Measurements from ENCODE around the gene CISD2. TPM values are rescaled to one million over a fixed set of nuclear protein-coding genes. Genes with fewer than 3 reads are reported as not detected.
"Not testable (repeated sequence)": the region's sequence is repeated elsewhere in the genome, so short reads cannot be mapped to it uniquely, and the experiment has no call there.

The CISD2 gene
- total RNA-seq, 4 donors from 2014 or later: 6.7 to 22.2 (median 12.9) TPM

DNA sequence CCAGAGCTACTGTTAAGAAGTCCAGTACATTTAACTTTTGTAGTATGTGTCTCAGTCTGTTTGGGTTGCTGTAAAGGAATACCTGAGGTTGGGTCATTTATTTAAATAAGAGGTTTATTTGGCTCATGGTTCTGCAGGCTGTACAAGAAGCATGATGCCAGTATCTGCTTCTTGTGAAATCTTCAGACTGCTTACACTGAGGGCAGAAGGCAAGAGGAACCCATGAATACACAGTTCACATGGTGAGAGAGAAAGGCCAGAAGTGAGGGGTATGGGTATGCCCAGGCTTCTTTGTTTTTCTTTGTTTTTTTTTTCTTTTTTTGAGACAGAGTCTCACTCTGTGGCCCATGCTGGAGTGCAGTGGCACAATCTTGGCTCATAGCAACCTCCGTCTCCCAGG, 6.0 kb upstream of the CISD2 start:
- Histone ChIP-seq H3K9me3 (peaks cover 0 to 9% (median 0%) of the 10 kb centered on the region in 3 donors), H3K36me3 (no peaks in the 10 kb centered on the region), H3K4me1 (peaks cover 0 to 11% (median 0%) of the 10 kb centered on the region in 3 donors), H3K4me3 (no peak overlapping the region), H3K27ac (no peak overlapping the region), H3K27me3 (no peaks in the 10 kb centered on the region)
- WGBS, 2 donors (ENCODE audit: low coverage in 1 of 2): 100% methylated on average over 1 of the region's 1 CpG; no CpG with 5 or more reads in 1 of the 2 donors
- TF ChIP-seq EP300 (IDR thresholded peaks at IDR 0.05) (no peak), POLR2AphosphoS5 (IDR thresholded peaks at IDR 0.05) (no peak), CTCF (IDR thresholded peaks at IDR 0.05) (no peak), POLR2A (IDR thresholded peaks at IDR 0.05) (no peak)
- ATAC-seq: no peak

DNA sequence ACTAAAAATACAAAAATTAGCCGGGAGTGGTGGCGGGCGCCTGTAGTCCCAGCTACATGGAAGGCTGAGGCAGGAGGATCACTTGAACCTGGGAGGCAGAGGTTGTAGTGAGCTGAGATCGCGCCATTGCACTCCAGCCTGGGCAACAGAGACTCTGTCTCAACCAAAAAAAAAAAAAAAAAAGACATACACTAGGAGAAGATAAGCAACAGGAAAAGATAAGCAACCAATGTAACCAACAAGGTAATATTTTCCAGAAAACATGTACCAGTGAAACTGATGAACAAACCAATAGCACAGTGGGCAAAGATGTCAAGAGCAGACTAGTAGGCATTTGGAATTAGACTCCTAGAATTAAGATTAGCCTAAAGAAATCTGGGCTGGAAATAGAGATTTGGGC, 3.5 kb upstream of the CISD2 start:
- not testable (repeated sequence) for H3K27ac ChIP-seq, H3K9me3 ChIP-seq, H3K27me3 ChIP-seq, H3K4me3 ChIP-seq, H3K36me3 ChIP-seq, ATAC-seq
- 93% methylated on average over 2 of the region's 5 CpGs; no CpG with 5 or more reads in 1 of the 2 donors for WGBS, 2 donors (ENCODE audit: low coverage in 1 of 2)
- peaks cover 0 to 25% (median 6%) of the 10 kb centered on the region in 3 donors for H3K4me1 ChIP-seq

DNA sequence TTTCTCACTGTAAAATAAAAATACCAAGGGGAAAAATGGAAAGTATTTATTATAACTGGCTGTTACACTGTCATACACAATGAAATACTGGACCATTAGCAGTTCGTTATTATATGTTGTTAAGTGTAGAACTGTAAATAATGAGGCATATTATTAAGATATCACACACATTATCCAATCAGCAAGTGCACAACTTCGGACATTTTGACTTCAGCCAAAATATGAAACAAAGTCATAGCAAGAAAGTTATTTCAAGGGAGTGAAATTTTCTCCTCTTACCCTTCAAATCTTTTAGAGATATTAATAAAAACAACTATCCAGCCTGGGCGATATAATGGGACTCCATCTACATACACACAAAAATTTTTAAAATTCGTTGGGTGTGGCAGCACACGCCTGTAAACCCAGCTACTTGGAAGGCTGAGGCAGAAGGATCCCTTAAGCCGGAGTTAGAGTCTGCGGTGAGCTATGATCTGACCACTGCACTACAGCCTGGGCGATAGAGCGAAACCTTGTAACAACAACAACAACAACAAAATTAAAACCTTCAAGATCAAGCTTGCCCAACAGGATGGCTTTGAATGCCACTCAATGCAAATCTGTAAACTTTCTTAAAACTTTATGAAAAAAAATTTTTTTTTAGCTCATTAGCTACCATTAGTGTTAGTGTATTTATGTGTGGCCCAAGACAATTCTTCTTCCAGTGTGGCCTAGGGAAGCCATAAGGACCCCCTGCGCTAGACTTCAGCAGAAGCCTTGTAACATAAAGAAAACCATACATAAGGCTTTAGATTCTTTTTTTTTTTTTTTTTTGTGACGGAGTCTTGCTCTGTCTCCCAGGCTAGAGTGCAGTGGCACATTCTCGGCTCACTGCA, 1.3 kb upstream of the CISD2 start:
- TF ChIP-seq POLR2AphosphoS5 (IDR thresholded peaks at IDR 0.05) (no peak), POLR2A (IDR thresholded peaks at IDR 0.05) (no peak), CTCF (IDR thresholded peaks at IDR 0.05) (no peak), EP300 (IDR thresholded peaks at IDR 0.05) (no peak)
- Histone ChIP-seq H3K27me3 (no peaks in the 10 kb centered on the region), H3K36me3 (no peaks in the 10 kb centered on the region), H3K4me1 (peaks cover 0 to 31% (median 6%) of the 10 kb centered on the region in 3 donors), H3K4me3 (peak overlapping the region; percentile 77 to 84), H3K27ac (peak overlapping the region; percentile 93 to 98 (median 95)), H3K9me3 (no peaks in the 10 kb centered on the region)
- no peak for ATAC-seq
- WGBS, 2 donors (ENCODE audit: low coverage in 1 of 2): 82 to 95% methylated on average over 10 to 12 of the region's 12 CpGs

DNA sequence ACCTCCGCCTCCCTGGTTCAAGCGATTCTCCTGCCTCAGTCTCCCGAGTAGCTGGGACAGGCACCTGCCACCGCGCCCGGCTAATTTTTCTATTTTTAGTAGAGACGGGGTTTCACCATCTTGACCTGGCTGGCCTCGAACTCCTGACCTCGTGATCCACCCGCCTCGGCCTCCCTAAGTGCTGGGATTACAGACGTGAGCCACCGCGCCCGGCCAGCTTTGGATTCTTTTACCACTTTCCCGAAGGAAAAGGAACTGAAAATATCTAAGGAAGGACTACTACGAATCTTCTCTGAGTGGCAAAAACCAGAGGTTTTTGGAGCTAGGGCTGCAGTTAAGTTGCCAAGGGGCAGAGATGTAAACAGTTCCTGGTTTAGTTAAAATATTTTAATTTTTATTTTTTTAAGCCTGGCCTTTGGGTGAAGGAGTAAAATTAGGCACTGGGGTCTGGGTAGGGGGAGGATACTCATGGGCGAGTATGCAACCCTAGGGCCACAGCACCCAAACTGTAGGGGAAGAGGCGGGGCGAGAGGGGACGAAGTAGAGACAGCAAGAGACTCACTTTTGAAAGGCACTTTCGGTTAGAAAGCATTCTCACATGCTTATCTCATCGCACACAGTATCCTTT, 525 bp upstream of the CISD2 start:
- peak overlapping the region; percentile 77 to 84 for H3K4me3 ChIP-seq
- H3K9me3 ChIP-seq: no peaks in the 10 kb centered on the region
- peak; percentile 44 for ATAC-seq
- TF ChIP-seq EP300 (IDR thresholded peaks at IDR 0.05) (no peak), POLR2A (IDR thresholded peaks at IDR 0.05) (no peak), POLR2AphosphoS5 (IDR thresholded peaks at IDR 0.05) (no peak), CTCF (IDR thresholded peaks at IDR 0.05) (no peak)
- peak overlapping the region; percentile 93 to 98 (median 95) for H3K27ac ChIP-seq
- 12 to 29% methylated on average over 9 to 22 of the region's 23 CpGs for WGBS, 2 donors (ENCODE audit: low coverage in 1 of 2)
- no peaks in the 10 kb centered on the region for H3K36me3 ChIP-seq
- no peaks in the 10 kb centered on the region for H3K27me3 ChIP-seq
- H3K4me1 ChIP-seq: peaks cover 0 to 31% (median 6%) of the 10 kb centered on the region in 3 donors

DNA sequence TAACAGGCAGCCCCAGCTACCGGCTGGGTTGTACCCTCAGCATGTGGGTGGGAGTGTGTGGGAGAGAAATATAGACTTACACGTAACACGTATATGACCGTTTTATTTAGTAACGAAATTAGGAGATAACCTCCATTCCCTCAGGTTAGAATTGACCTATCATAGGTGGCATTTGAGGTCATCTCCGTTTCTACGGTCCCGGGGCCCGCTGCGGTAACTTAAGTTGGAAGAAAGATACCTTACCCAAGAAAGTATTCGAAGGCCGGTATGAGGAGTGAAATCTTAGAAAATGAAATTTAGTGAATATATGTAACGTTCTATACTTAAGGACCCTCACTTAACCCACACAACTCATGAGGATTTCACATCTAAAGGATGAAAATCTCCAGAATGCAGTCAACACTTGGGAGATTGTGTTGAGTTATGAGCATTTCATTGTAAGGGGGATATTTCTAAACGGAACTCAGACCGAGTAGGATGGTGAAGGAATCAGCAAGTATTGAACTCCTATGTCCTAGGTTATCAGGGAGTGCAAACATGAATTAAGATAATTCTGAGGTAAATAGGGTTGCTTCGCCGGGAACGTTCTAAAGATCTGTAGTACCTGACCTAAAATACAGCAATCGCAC, 891 bp downstream of the CISD2 start:
- 6 to 7% methylated on average over 18 of the region's 19 CpGs for WGBS, 2 donors (ENCODE audit: low coverage in 1 of 2)
- no peaks in the 10 kb centered on the region for H3K9me3 ChIP-seq
- no peak for ATAC-seq

More for the DNA sequence above, 891 bp downstream of the CISD2 start:
- no peak for TF ChIP-seq EP300 (IDR thresholded peaks at IDR 0.05)
- TF ChIP-seq POLR2AphosphoS5 (IDR thresholded peaks at IDR 0.05): no peak
- TF ChIP-seq POLR2A (IDR thresholded peaks at IDR 0.05): no peak
- no peak for TF ChIP-seq CTCF (IDR thresholded peaks at IDR 0.05)
- H3K4me1 ChIP-seq: peaks cover 0 to 31% (median 6%) of the 10 kb centered on the region in 3 donors
- peak overlapping the region; percentile 93 to 98 (median 95) for H3K27ac ChIP-seq
- peak overlapping the region; percentile 77 to 84 for H3K4me3 ChIP-seq
- peaks cover 0 to 7% of the 10 kb centered on the region in 2 donors for H3K36me3 ChIP-seq
- H3K27me3 ChIP-seq: no peaks in the 10 kb centered on the region
